Measurements from ENCODE around the gene RPF1.

DNA sequence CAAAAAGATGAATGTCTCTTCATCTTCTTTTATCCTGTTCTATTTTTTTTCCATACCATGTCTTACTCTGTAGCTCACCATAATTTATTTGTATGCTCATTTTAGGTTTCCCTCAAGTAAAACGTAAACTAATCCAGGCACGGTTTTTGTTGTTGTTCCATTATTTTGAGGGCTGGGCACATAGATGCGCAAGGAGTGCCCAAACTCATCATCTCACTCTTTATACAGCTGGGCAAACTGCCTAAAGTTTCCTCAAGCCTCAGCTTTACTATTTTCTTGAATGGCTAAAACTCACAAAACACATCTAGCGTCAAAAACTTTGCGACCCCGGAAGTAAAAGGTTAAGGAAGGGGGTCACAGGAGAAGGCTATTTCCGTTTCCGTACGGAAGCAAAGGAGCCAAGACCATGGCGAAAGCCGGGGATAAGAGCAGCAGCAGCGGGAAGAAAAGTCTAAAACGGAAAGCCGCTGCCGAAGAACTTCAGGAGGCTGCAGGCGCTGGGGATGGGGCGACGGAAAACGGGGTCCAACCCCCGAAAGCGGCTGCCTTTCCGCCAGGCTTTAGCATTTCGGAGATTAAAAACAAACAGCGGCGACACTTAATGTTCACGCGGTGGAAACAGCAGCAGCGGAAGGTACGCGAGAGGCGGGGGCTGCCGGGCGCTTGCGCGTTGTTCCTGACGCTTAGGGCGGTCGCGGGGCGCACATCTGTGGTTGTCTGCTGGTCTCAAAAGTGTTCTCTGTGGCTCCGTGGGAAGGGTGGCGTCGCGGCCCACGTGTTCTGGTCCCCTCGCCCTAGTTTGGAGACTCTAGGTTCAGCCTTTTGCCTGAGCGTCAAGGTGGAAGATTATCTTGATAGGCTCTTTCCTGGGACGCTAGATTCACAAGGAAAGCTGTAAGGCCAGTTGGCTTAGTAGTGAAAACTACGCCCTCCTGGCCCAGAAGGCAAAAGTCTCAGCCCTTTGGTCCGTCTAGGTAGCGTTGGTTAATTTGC is at the start of gene RPF1:
- TF ChIP-seq POLR2A (IDR thresholded peaks at IDR 0.05; ENCODE audit: low read depth, low read length): peak; percentile 78
- TF ChIP-seq, protein P1, sequence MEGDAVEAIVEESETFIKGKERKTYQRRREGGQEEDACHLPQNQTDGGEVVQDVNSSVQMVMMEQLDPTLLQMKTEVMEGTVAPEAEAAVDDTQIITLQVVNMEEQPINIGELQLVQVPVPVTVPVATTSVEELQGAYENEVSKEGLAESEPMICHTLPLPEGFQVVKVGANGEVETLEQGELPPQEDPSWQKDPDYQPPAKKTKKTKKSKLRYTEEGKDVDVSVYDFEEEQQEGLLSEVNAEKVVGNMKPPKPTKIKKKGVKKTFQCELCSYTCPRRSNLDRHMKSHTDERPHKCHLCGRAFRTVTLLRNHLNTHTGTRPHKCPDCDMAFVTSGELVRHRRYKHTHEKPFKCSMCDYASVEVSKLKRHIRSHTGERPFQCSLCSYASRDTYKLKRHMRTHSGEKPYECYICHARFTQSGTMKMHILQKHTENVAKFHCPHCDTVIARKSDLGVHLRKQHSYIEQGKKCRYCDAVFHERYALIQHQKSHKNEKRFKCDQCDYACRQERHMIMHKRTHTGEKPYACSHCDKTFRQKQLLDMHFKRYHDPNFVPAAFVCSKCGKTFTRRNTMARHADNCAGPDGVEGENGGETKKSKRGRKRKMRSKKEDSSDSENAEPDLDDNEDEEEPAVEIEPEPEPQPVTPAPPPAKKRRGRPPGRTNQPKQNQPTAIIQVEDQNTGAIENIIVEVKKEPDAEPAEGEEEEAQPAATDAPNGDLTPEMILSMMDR (conservative IDR thresholded peaks at IDR 0.05; ENCODE audit: low read depth, low read length): no peak

All from IMR-90 (cell line).